GM12878 (cell line): ENCODE results near the gene ME2. TPM values are rescaled to one million over a fixed set of nuclear protein-coding genes. Genes with fewer than 3 reads are reported as not detected.

ENCODE experiments used
- ATAC-seq: fragments of 200-7000 bp; cut with Tn5 transposase; 3 replicates; pipeline ENCODE4 v1.9.1; 2020; ENCODE audit warnings: mild to moderate bottlenecking, moderate library complexity
- BruUV-seq: library from RNA; stranded (reverse); fragments of 400-500 nt; replicated peaks from 2 replicates; lab custom pipeline; 2021; lab: Mats Ljungman, UMichigan
- CTCF ChIA-PET: fragments of 300-600 bp; sonication (Branson Sonifier 250); formaldehyde crosslinking; extraction: SDS; loops from one replicate; lab custom pipeline; 2021; ENCODE audit warnings: inconsistent platforms; lab: Yijun Ruan, JAX
- POLR2A ChIA-PET: fragments of 350-600 bp; formaldehyde crosslinking; extraction: SDS; loops from one replicate; lab custom pipeline; 2021; ENCODE audit warnings: inconsistent platforms; lab: Charles Lee
- RAD21 ChIA-PET: fragments of 300-600 bp; sonication (Branson Sonifier 250); formaldehyde crosslinking; loops from one replicate; lab custom pipeline; 2023; ENCODE audit warnings: antibody characterized with exemption; ENCODE audit not compliant: unreplicated experiment; lab: Charles Lee
- SMC1A ChIA-PET: fragments of 300-600 bp; sonication (Branson Sonifier 250); formaldehyde crosslinking; loops from one replicate; lab custom pipeline; 2023; ENCODE audit not compliant: unreplicated experiment, uncharacterized antibody; lab: Charles Lee
- DNase-seq: peaks from one replicate; pipeline ENCODE4 v3.0.0-alpha.2; 2011; ENCODE audit warnings: low read depth, low spot score
- FAIRE-seq: peaks from 3 replicates; lab custom pipeline; 2011; peaks lifted over from hg19 to GRCh38; lab: Jason Lieb, UNC
- H2AFZ ChIP-seq: 2 replicates; pipeline ENCODE4 v1.6.0; 2011; ENCODE audit warnings: low read depth, low read length, control low read depth; ENCODE audit not compliant: control insufficient read depth
- H3K27ac ChIP-seq: 2 replicates; pipeline ENCODE4 v1.5.1; 2011; ENCODE audit warnings: control low read depth; ENCODE audit not compliant: control insufficient read depth, insufficient read depth
- H3K27me3 ChIP-seq, 2 experiments: replicated peaks in 1 of 2; 2 replicates each; pipeline versions ENCODE4 v1.6.0 to v1.6.1; 2011; ENCODE audit warnings: low read length in 1 of 2; ENCODE audit not compliant: control insufficient read depth in 2 of 2, insufficient read depth in 2 of 2
- H3K36me3 ChIP-seq, 2 experiments: 2 replicates each; pipeline ENCODE4 v1.5.1; 2011; ENCODE audit warnings: low read length in 1 of 2; ENCODE audit not compliant: control insufficient read depth in 2 of 2, insufficient read depth in 2 of 2
- H3K4me1 ChIP-seq: 2 replicates; pipeline ENCODE4 v1.6.1; 2011; ENCODE audit warnings: mild to moderate bottlenecking, low read length, moderate library complexity, mixed read lengths; ENCODE audit not compliant: control insufficient read depth, insufficient read depth
- H3K4me2 ChIP-seq: 2 replicates; pipeline ENCODE4 v1.6.0; 2011; ENCODE audit warnings: control low read depth; ENCODE audit not compliant: control insufficient read depth, insufficient read depth
- H3K4me3 ChIP-seq: fragments of 200-600 bp; sonication (generic); 2 replicates; pipeline ENCODE4 v1.5.1; 2016
- H3K79me2 ChIP-seq: 2 replicates; pipeline ENCODE4 v1.6.0; 2011; ENCODE audit warnings: low read length; ENCODE audit not compliant: control insufficient read depth, insufficient read depth
- H3K9ac ChIP-seq: 2 replicates; pipeline ENCODE4 v1.8.0; 2011; ENCODE audit warnings: low read length, control low read depth, mixed read lengths; ENCODE audit not compliant: control insufficient read depth, insufficient read depth
- H3K9me3 ChIP-seq: replicated peaks from 3 replicates; pipeline ENCODE4 v1.5.1; 2011; ENCODE audit warnings: mild to moderate bottlenecking, low read length; ENCODE audit not compliant: control insufficient read depth, insufficient read depth
- H4K20me1 ChIP-seq: 2 replicates; pipeline ENCODE4 v1.6.0; 2011; ENCODE audit not compliant: control insufficient read depth, insufficient read depth
- MYB ChIP-seq: fragments of 150-350 bp; IDR thresholded peaks from 2 replicates; pipeline ENCODE4 v1.6.1; 2014; ENCODE audit warnings: mild to moderate bottlenecking, low read depth, low read length, borderline replicate concordance
- SRF ChIP-seq, 2 experiments: IDR thresholded peaks; 2 replicates each; pipeline ENCODE4 v1.6.1; 2011; ENCODE audit warnings: low read depth in 2 of 2, low read length in 2 of 2, mild to moderate bottlenecking in 1 of 2, moderate library complexity in 1 of 2
- WGBS: methylation state at CpG from one replicate; pipeline ENCODE4 v1.1.6; 2016; ENCODE audit warnings: low lambda C conversion rate; ENCODE audit not compliant: insufficient replicate concordance, insufficient coverage; ENCODE audit errors: missing lambda C conversion rate; 5-methylcytosine and 5-hydroxymethylcytosine counted together
- in situ Hi-C: fragments of 300-500 bp; cut with MboI; formaldehyde crosslinking; loops from 9 replicates; pipeline ENCODE4 v1.14.3; 2018; ENCODE audit warnings: mixed read lengths
- intact Hi-C: fragments of 100-400 bp; cut with micrococcal nuclease; formaldehyde crosslinking; loops from one replicate; pipeline ENCODE4 v1.14.2; 2022; ENCODE audit not compliant: unreplicated experiment
- polyA plus RNA-seq, 11 experiments: library from polyadenylated mRNA; depleted of rRNA in 4 of 11; unstranded in 6 of 11; stranded (reverse) in 5 of 11; fragments of >200 nt; fragmentation: Nextera tagmentation in 4 of 11; fragmentation: Illumina TruSeq in 1 of 11; extraction: Ambion mirVana in 4 of 11; extraction: Trizol in 1 of 11; gene quantifications; 1 replicate in 1 of 11; 2 replicates in 10 of 11; pipeline versions ENCODE4 v1.2.1 to v1.2.3, GENCODE V29; 2011 to 2016; ENCODE audit warnings: inconsistent platforms in 2 of 11, missing spikeins in 2 of 11, low read depth in 1 of 11
- total RNA-seq, 4 experiments: library from RNA; depleted of rRNA in 3 of 4; stranded (reverse); fragments of >200 nt in 3 of 4; fragmentation: Illumina TruSeq in 1 of 4; extraction: Trizol in 1 of 4; gene quantifications; 2 replicates each; pipeline versions ENCODE4 v1.2.1 to v1.2.3, GENCODE V29; 2013 to 2021
- TF ChIP-seq, protein P1 (sequence below): fragments of 450-650 bp; IDR thresholded peaks from 2 replicates; pipeline ENCODE4 v1.6.1; 2018; ENCODE audit warnings: borderline replicate concordance, mild to moderate bottlenecking; ENCODE audit not compliant: partially characterized antibody
- TF ChIP-seq, protein P2 (sequence below): IDR thresholded peaks from 2 replicates; pipeline ENCODE4 v1.6.1; 2012; ENCODE audit warnings: low read depth, low read length, improper control_type of control experiment
- TF ChIP-seq, protein P3 (sequence below): fragments of 450-650 bp; IDR thresholded peaks from 2 replicates; pipeline ENCODE4 v1.6.1; 2016; ENCODE audit warnings: mild to moderate bottlenecking, moderate library complexity, borderline replicate concordance

Gene ME2
- total and polyA plus RNA-seq, 10 of the 15 experiments (the other 5 are each of a cell fraction or from before 2014, with no cell fraction given) = 41.3 to 155 (median 133) TPM

DNA sequence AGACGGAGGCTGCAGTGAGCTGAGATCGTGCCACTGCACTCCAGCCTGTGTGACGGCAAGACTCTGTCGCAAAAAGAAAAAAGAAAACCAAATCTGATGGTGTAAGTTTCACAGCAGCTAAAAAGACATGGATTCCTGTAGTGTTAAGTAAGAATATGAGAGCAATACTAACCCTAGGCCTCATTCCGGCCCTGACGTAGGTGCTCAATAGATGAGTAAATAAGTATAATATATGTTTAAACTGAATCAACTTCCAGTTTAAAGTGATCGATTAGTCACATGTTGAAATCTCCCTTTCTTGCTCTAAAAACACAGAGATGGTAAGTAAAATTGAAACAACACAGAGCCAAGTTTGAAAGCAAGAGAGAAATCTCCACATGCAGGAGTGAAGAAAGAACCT lies 8.0 kb downstream of the ME2 start (continued):
- TF ChIP-seq, protein P1, sequence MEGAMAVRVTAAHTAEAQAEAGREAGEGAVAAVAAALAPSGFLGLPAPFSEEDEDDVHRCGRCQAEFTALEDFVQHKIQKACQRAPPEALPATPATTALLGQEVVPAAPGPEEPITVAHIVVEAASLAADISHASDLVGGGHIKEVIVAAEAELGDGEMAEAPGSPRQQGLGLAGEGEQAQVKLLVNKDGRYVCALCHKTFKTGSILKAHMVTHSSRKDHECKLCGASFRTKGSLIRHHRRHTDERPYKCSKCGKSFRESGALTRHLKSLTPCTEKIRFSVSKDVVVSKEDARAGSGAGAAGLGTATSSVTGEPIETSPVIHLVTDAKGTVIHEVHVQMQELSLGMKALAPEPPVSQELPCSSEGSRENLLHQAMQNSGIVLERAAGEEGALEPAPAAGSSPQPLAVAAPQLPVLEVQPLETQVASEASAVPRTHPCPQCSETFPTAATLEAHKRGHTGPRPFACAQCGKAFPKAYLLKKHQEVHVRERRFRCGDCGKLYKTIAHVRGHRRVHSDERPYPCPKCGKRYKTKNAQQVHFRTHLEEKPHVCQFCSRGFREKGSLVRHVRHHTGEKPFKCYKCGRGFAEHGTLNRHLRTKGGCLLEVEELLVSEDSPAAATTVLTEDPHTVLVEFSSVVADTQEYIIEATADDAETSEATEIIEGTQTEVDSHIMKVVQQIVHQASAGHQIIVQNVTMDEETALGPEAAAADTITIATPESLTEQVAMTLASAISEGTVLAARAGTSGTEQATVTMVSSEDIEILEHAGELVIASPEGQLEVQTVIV = no peak

DNA sequence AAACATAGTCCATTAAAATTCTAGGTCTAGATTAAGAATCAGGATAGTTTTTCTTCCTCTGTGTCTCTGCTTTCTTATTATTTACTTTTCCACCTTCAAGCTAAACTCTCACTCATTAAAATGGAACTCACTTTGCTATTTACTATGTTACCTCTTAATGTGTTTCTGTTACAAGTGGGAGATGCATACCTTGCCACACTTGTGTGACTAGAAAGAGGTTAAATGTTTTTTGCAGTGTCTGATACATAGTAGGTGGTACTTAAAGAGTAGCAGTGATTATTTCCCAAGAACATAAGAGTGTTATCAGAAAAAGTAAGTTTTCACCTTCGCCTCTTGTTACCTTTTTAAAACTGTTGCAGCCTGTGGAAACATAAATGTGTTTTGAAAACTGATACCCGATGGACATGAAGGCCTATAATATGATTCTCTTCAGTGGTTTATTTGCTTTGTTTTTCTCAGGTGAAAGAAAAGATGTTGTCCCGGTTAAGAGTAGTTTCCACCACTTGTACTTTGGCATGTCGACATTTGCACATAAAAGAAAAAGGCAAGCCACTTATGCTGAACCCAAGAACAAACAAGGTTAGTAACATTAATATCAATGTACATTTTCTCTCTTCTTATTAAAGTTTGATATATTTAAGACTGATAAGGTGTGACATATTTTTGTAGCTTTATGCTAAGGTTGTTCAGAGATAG lies 16.6 kb downstream of the ME2 start:
- intact Hi-C loops = no loop called here
- ATAC-seq (no peak), DNase-seq (no peak)
- Histone ChIP-seq H3K9me3 (peaks cover 2% of the 10 kb centered on the region; the same call in 2 of the 3 replicates), H3K79me2 (peaks cover 8% of the 10 kb centered on the region), H3K4me3 (no peak overlapping the region), H3K4me2 (no peak overlapping the region), H3K27me3 (no peaks in the 10 kb centered on the region), H3K4me1 (no peaks in the 10 kb centered on the region), H3K9ac (no peak overlapping the region)
- RAD21 ChIA-PET = interaction anchor here (1.2 kb wide), 1 partner anchor 15 kb away, joined by 3 read pairs; no protein-coding TSS in a partner anchor
- WGBS = 100% methylated on average over 4 of the region's 4 CpGs
- SMC1A ChIA-PET = interaction anchor here (1.1 kb wide), 2 partner anchors 9 to 12 kb away, joined by 3 to 4 read pairs; no protein-coding TSS in a partner anchor
- no TSS peak for BruUV-seq
- TF ChIP-seq SRF (IDR thresholded peaks at IDR 0.05; ENCODE audit: low read depth in 2 of 2, low read length in 2 of 2) (no peak), MYB (no peak)
- TF ChIP-seq, protein P2, sequence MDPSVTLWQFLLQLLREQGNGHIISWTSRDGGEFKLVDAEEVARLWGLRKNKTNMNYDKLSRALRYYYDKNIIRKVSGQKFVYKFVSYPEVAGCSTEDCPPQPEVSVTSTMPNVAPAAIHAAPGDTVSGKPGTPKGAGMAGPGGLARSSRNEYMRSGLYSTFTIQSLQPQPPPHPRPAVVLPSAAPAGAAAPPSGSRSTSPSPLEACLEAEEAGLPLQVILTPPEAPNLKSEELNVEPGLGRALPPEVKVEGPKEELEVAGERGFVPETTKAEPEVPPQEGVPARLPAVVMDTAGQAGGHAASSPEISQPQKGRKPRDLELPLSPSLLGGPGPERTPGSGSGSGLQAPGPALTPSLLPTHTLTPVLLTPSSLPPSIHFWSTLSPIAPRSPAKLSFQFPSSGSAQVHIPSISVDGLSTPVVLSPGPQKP = no peak
- TF ChIP-seq, protein P3, sequence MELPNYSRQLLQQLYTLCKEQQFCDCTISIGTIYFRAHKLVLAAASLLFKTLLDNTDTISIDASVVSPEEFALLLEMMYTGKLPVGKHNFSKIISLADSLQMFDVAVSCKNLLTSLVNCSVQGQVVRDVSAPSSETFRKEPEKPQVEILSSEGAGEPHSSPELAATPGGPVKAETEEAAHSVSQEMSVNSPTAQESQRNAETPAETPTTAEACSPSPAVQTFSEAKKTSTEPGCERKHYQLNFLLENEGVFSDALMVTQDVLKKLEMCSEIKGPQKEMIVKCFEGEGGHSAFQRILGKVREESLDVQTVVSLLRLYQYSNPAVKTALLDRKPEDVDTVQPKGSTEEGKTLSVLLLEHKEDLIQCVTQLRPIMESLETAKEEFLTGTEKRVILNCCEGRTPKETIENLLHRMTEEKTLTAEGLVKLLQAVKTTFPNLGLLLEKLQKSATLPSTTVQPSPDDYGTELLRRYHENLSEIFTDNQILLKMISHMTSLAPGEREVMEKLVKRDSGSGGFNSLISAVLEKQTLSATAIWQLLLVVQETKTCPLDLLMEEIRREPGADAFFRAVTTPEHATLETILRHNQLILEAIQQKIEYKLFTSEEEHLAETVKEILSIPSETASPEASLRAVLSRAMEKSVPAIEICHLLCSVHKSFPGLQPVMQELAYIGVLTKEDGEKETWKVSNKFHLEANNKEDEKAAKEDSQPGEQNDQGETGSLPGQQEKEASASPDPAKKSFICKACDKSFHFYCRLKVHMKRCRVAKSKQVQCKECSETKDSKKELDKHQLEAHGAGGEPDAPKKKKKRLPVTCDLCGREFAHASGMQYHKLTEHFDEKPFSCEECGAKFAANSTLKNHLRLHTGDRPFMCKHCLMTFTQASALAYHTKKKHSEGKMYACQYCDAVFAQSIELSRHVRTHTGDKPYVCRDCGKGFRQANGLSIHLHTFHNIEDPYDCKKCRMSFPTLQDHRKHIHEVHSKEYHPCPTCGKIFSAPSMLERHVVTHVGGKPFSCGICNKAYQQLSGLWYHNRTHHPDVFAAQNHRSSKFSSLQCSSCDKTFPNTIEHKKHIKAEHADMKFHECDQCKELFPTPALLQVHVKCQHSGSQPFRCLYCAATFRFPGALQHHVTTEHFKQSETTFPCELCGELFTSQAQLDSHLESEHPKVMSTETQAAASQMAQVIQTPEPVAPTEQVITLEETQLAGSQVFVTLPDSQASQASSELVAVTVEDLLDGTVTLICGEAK = no peak
- TF ChIP-seq, all 136 proteins: peak for 0
- in situ Hi-C loops = no loop called here
- no peak for FAIRE-seq
- ChIA-PET CTCF (interaction anchor here (0.9 kb wide), 1 partner anchor 8 kb away, joined by 3 read pairs; no protein-coding TSS in a partner anchor), POLR2A (interaction anchor here (0.5 to 2.1 kb wide), 2 partner anchors 15 to 25 kb away, joined by 3 to 6 read pairs; no protein-coding TSS in a partner anchor)
- H3K36me3 ChIP-seq = peaks cover 0 to 22% of the 10 kb centered on the region in 2 experiments; a peak in 3 of 4 replicates
- H2AFZ ChIP-seq = no peak overlapping the region
- H4K20me1 ChIP-seq = no peaks in the 10 kb centered on the region
- no peak overlapping the region for H3K27ac ChIP-seq
